ENCODE results near the gene MRPL41. TPM values are rescaled to one million over a fixed set of nuclear protein-coding genes. Genes with fewer than 3 reads are reported as not detected.

The MRPL41 gene
- total RNA-seq, 1 donor from 2014 or later = 10.3 TPM

DNA sequence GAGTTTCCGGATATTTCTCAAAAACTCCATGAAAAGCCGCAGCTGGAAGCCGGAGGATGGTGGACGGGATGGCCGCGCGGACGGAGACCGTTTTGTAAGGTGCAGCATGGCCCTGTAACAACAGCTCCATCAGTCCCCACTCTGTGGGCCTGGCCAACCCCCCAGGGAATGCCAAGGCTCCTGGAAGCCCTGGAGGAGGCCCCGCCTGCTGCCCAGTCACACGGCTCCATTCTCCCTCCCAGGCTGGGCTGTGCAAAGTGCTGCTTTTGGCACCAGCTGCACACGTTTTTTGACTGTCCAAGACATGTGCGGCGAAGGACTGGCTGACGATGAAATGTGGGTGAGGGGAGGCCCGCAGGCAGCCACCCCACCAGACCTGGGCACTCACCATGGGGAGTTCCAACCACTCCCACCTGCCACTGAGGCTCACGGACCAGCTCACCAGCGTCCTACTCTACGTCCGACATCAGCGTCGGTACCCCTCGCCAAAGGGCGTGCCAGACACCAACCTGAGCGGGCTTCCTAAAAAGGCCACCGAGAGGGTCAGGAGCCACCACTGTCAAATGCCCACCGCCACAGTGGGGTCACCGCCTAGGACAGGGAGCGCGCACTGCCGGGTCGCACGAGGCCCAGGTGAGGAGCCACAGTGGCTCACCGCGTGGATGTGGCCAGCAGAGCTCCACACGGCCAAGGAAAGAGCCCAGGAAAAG is 28.8 kb upstream of the MRPL41 start:
- Histone ChIP-seq H3K4me2 (no peak overlapping the region), H3K27me3 (no peaks in the 10 kb centered on the region), H3F3A (ENCODE audit: low read depth) (no peaks in the 10 kb centered on the region), H3K9me3 (ENCODE audit: low read depth) (no peaks in the 10 kb centered on the region), H3K4me3 (no peak overlapping the region), H3K4me1 (no peaks in the 10 kb centered on the region), H4K20me1 (ENCODE audit: low read depth) (no peaks in the 10 kb centered on the region), H2AFZ (replicated peaks) (no peak overlapping the region), H3K27ac (no peak overlapping the region), H3K36me3 (no peaks in the 10 kb centered on the region), H3K79me2 (ENCODE audit: low read depth) (no peaks in the 10 kb centered on the region), H3K9ac (no peak overlapping the region)
- TF ChIP-seq EZH2 (IDR thresholded peaks at IDR 0.05) = no peak
- no peak for TF ChIP-seq EZH2phosphoT487 (IDR thresholded peaks at IDR 0.05)
- TF ChIP-seq, protein P1, sequence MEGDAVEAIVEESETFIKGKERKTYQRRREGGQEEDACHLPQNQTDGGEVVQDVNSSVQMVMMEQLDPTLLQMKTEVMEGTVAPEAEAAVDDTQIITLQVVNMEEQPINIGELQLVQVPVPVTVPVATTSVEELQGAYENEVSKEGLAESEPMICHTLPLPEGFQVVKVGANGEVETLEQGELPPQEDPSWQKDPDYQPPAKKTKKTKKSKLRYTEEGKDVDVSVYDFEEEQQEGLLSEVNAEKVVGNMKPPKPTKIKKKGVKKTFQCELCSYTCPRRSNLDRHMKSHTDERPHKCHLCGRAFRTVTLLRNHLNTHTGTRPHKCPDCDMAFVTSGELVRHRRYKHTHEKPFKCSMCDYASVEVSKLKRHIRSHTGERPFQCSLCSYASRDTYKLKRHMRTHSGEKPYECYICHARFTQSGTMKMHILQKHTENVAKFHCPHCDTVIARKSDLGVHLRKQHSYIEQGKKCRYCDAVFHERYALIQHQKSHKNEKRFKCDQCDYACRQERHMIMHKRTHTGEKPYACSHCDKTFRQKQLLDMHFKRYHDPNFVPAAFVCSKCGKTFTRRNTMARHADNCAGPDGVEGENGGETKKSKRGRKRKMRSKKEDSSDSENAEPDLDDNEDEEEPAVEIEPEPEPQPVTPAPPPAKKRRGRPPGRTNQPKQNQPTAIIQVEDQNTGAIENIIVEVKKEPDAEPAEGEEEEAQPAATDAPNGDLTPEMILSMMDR (IDR thresholded peaks at IDR 0.05) = no peak
- Mint-ChIP-seq H3K4me1 (no peaks in the 10 kb centered on the region), H3K27me3 (ENCODE audit: insufficient read depth, low read depth) (peaks cover 5% of the 10 kb centered on the region), H3K27ac (no peak overlapping the region), H3K9me3 (peaks cover 3% of the 10 kb centered on the region), H3K4me3 (no peak overlapping the region), H3K36me3 (no peaks in the 10 kb centered on the region)
- no peak for DNase-seq (ENCODE audit: low spot score)

DNA sequence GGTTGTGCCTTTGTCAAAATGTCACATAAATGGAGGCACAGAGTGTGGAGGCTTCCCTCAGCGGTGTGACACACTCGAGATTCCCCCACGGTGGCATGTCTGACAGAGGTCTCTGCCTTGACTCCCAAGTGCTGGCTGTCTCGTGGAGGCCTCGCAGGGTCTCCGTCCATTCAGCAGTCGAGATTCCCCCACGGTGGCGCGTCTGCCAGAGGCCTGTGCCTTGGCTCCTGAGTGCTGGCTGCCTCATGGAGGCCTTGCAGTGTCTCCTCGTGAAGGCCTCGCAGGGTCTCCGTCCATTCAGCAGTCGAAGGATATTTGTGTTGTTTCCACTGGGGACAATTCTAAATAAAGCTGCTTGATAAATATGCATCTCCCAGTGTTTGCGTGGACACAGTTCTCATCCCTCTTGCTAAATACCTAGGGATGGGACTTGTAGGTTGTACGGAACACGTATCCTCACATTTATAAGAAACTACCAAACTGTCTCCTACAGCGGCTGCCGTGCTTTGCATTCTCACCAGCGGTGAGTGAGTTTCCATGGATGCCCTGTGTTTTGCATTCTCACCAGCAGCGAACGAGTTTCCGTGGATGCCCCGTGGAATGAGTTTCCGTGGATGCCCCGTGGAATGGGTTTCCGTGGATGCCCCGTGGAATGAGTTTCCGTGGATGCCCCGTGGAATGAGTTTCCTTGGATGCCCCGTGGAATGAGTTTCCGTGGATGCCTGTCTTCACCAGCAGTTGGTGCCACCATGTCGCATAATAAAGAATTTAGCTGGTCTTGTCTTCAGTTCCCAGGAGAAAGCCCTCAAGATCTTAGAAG is 27.3 kb upstream of the MRPL41 start:
- DNase-seq (ENCODE audit: low spot score) = no peak
- H3F3A ChIP-seq (ENCODE audit: low read depth) = no peaks in the 10 kb centered on the region

DNA sequence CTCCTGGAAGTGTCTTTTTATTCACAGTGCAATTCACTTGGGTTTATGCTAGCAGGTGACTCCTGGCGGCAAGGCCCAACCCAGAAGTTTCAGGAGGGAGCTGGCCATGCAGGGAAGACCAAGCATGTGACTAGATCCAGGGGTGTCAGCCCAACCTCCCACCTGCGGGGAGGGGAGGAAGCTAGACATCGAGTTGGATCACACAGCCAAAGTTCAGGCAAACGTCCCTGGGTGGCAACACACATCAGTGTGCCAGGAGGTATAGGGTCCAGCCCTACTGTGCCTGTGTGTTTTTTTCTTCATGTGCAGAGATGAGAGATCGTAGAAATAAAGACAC is 26.7 kb upstream of the MRPL41 start:
- Histone ChIP-seq H3K36me3 (no peaks in the 10 kb centered on the region), H3K4me3 (no peak overlapping the region), H3K27me3 (no peaks in the 10 kb centered on the region), H3K9me3 (ENCODE audit: low read depth) (no peaks in the 10 kb centered on the region), H3K79me2 (ENCODE audit: low read depth) (no peaks in the 10 kb centered on the region), H3K27ac (no peak overlapping the region), H4K20me1 (ENCODE audit: low read depth) (no peaks in the 10 kb centered on the region), H2AFZ (replicated peaks) (no peak overlapping the region), H3K9ac (no peak overlapping the region), H3K4me2 (no peak overlapping the region), H3F3A (ENCODE audit: low read depth) (no peaks in the 10 kb centered on the region), H3K4me1 (no peaks in the 10 kb centered on the region)
- H3K4me1 Mint-ChIP-seq = no peaks in the 10 kb centered on the region
- peaks cover 3% of the 10 kb centered on the region for H3K9me3 Mint-ChIP-seq
- no peaks in the 10 kb centered on the region for H3K36me3 Mint-ChIP-seq
- H3K27me3 Mint-ChIP-seq (ENCODE audit: insufficient read depth, low read depth) = peaks cover 5% of the 10 kb centered on the region
- no peak for DNase-seq (ENCODE audit: low spot score)
- no peak for TF ChIP-seq EZH2phosphoT487 (IDR thresholded peaks at IDR 0.05)
- TF ChIP-seq, protein P1 (IDR thresholded peaks at IDR 0.05) = no peak
- TF ChIP-seq EZH2 (IDR thresholded peaks at IDR 0.05) = no peak
- no peak overlapping the region for H3K4me3 Mint-ChIP-seq
- H3K27ac Mint-ChIP-seq = no peak overlapping the region

More for the DNA sequence above, 27.3 kb upstream of the MRPL41 start:
- Histone ChIP-seq H3K4me2 (no peak overlapping the region), H3K36me3 (no peaks in the 10 kb centered on the region), H3K9me3 (ENCODE audit: low read depth) (no peaks in the 10 kb centered on the region), H2AFZ (replicated peaks) (no peak overlapping the region), H3K79me2 (ENCODE audit: low read depth) (no peaks in the 10 kb centered on the region), H3K9ac (no peak overlapping the region), H3K4me1 (no peaks in the 10 kb centered on the region), H3K4me3 (no peak overlapping the region), H4K20me1 (ENCODE audit: low read depth) (no peaks in the 10 kb centered on the region), H3K27me3 (no peaks in the 10 kb centered on the region), H3K27ac (no peak overlapping the region)
- no peak for TF ChIP-seq EZH2phosphoT487 (IDR thresholded peaks at IDR 0.05)
- TF ChIP-seq, protein P1 (IDR thresholded peaks at IDR 0.05) = no peak
- no peak for TF ChIP-seq EZH2 (IDR thresholded peaks at IDR 0.05)
- peaks cover 5% of the 10 kb centered on the region for H3K27me3 Mint-ChIP-seq (ENCODE audit: insufficient read depth, low read depth)
- H3K4me3 Mint-ChIP-seq = no peak overlapping the region
- H3K9me3 Mint-ChIP-seq = peaks cover 3% of the 10 kb centered on the region
- no peaks in the 10 kb centered on the region for H3K4me1 Mint-ChIP-seq
- no peaks in the 10 kb centered on the region for H3K36me3 Mint-ChIP-seq
- no peak overlapping the region for H3K27ac Mint-ChIP-seq

Data from neural progenitor cell (in vitro differentiated cells).